ENCODE results near the gene XPO4. TPM values are rescaled to one million over a fixed set of nuclear protein-coding genes. Genes with fewer than 3 reads are reported as not detected.
"Not testable (repeated sequence)": the region's sequence is repeated elsewhere in the genome, so short reads cannot be mapped to it uniquely, and the experiment has no call there.

XPO4 gene
- total and polyA plus RNA-seq, 4 donors, result 2.5 to 12.5 (median 7.5) TPM

DNA sequence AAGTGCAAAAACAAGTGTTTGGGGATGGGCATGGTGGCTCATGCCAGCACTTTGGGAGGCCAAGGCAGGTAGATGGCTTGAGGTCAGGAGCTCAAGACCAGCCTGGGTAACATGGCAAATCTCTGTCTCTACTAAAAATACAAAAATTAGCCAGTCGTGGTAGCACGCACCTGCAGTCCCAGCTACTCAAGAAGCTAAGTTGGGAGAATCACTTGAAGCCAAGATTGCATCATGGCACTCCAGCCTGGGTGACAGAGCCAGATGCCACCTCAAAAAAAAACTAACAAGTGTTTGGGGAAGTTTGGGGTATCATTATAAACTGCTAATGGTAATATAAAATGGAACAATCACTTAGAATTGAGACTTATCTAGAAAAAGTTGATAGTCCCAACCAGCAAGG, 24.6 kb downstream of the XPO4 start:
- no peak for DNase-seq (ENCODE audit: low spot score)
- H3K27ac ChIP-seq (ENCODE audit: low read depth in 1 of 2, low read length in 2 of 2), result no peak overlapping the region
- H3K4me1 ChIP-seq (ENCODE audit: control insufficient read depth in 4 of 4, insufficient read depth in 4 of 4, low read length in 3 of 4), result peaks cover 0 to 2% (median 0%) of the 10 kb centered on the region in 4 donors
- no peak overlapping the region for H3K4me3 ChIP-seq (ENCODE audit: low read depth in 1 of 3, low read length in 3 of 3)
- H3K27me3 ChIP-seq (ENCODE audit: control insufficient read depth in 4 of 4, insufficient read depth in 4 of 4, low read length in 3 of 4), result no peaks in the 10 kb centered on the region
- no peaks in the 10 kb centered on the region for H3K9me3 ChIP-seq (ENCODE audit: control insufficient read depth in 4 of 4, low read length in 3 of 4)
- no peak overlapping the region for H3K9ac ChIP-seq (ENCODE audit: low read depth in 1 of 2, low read length in 2 of 2)
- no peaks in the 10 kb centered on the region for H3K36me3 ChIP-seq (ENCODE audit: control insufficient read depth in 4 of 4, insufficient read depth in 3 of 4, low read depth in 1 of 4, low read length in 3 of 4)
- 97% methylated on average over 2 of the region's 2 CpGs for WGBS
- TF ChIP-seq, protein P1, sequence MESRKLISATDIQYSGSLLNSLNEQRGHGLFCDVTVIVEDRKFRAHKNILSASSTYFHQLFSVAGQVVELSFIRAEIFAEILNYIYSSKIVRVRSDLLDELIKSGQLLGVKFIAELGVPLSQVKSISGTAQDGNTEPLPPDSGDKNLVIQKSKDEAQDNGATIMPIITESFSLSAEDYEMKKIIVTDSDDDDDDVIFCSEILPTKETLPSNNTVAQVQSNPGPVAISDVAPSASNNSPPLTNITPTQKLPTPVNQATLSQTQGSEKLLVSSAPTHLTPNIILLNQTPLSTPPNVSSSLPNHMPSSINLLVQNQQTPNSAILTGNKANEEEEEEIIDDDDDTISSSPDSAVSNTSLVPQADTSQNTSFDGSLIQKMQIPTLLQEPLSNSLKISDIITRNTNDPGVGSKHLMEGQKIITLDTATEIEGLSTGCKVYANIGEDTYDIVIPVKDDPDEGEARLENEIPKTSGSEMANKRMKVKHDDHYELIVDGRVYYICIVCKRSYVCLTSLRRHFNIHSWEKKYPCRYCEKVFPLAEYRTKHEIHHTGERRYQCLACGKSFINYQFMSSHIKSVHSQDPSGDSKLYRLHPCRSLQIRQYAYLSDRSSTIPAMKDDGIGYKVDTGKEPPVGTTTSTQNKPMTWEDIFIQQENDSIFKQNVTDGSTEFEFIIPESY (IDR thresholded peaks at IDR 0.05), result no peak
- TF ChIP-seq, protein P2, sequence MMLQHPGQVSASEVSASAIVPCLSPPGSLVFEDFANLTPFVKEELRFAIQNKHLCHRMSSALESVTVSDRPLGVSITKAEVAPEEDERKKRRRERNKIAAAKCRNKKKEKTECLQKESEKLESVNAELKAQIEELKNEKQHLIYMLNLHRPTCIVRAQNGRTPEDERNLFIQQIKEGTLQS (IDR thresholded peaks at IDR 0.05), result no peak
- TF ChIP-seq SP1 (IDR thresholded peaks at IDR 0.05), result no peak
- no peak for TF ChIP-seq RXRA (IDR thresholded peaks at IDR 0.05)
- TF ChIP-seq EGR1 (IDR thresholded peaks at IDR 0.05; ENCODE audit: low read depth in 2 of 2), result no peak
- no peak for TF ChIP-seq FOXA2 (IDR thresholded peaks at IDR 0.05)
- TF ChIP-seq, protein P3, sequence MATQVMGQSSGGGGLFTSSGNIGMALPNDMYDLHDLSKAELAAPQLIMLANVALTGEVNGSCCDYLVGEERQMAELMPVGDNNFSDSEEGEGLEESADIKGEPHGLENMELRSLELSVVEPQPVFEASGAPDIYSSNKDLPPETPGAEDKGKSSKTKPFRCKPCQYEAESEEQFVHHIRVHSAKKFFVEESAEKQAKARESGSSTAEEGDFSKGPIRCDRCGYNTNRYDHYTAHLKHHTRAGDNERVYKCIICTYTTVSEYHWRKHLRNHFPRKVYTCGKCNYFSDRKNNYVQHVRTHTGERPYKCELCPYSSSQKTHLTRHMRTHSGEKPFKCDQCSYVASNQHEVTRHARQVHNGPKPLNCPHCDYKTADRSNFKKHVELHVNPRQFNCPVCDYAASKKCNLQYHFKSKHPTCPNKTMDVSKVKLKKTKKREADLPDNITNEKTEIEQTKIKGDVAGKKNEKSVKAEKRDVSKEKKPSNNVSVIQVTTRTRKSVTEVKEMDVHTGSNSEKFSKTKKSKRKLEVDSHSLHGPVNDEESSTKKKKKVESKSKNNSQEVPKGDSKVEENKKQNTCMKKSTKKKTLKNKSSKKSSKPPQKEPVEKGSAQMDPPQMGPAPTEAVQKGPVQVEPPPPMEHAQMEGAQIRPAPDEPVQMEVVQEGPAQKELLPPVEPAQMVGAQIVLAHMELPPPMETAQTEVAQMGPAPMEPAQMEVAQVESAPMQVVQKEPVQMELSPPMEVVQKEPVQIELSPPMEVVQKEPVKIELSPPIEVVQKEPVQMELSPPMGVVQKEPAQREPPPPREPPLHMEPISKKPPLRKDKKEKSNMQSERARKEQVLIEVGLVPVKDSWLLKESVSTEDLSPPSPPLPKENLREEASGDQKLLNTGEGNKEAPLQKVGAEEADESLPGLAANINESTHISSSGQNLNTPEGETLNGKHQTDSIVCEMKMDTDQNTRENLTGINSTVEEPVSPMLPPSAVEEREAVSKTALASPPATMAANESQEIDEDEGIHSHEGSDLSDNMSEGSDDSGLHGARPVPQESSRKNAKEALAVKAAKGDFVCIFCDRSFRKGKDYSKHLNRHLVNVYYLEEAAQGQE (IDR thresholded peaks at IDR 0.05), result no peak
- TF ChIP-seq YY1 (IDR thresholded peaks at IDR 0.05), result no peak
- no peak for TF ChIP-seq GABPA (IDR thresholded peaks at IDR 0.05 in 1 of 2, conservative IDR thresholded peaks at IDR 0.05 in 1 of 2)
- TF ChIP-seq, protein P4, sequence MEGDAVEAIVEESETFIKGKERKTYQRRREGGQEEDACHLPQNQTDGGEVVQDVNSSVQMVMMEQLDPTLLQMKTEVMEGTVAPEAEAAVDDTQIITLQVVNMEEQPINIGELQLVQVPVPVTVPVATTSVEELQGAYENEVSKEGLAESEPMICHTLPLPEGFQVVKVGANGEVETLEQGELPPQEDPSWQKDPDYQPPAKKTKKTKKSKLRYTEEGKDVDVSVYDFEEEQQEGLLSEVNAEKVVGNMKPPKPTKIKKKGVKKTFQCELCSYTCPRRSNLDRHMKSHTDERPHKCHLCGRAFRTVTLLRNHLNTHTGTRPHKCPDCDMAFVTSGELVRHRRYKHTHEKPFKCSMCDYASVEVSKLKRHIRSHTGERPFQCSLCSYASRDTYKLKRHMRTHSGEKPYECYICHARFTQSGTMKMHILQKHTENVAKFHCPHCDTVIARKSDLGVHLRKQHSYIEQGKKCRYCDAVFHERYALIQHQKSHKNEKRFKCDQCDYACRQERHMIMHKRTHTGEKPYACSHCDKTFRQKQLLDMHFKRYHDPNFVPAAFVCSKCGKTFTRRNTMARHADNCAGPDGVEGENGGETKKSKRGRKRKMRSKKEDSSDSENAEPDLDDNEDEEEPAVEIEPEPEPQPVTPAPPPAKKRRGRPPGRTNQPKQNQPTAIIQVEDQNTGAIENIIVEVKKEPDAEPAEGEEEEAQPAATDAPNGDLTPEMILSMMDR (IDR thresholded peaks at IDR 0.05; ENCODE audit: low read depth, low read length, missing input control), result no peak
- no peak for TF ChIP-seq NR2F2 (IDR thresholded peaks at IDR 0.05)
- no peak for TF ChIP-seq TAF1 (conservative IDR thresholded peaks at IDR 0.05)
- TF ChIP-seq, protein P5, sequence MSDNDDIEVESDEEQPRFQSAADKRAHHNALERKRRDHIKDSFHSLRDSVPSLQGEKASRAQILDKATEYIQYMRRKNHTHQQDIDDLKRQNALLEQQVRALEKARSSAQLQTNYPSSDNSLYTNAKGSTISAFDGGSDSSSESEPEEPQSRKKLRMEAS (IDR thresholded peaks at IDR 0.05), result no peak
- no peak for TF ChIP-seq RAD21 (IDR thresholded peaks at IDR 0.05)
- no peak for TF ChIP-seq HNF4A (conservative IDR thresholded peaks at IDR 0.05)

DNA sequence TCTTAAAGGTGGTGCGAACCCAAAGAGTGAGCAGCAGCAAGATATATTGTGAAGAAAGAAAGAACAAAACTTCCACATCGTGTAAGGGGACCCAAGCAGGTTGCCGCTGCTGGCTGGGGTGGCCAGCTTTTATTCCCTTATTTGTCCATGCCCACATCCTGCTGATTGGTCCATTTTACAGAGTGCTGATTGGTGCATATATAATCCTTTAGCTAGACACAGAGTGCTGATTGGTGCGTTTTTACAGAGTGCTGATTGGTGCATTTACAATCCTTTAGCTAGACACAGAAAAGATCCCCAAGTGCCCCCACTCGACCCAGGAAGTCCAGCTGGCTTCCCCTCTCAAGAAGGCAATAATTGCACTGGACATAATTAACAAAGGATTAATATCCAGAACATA, 25.7 kb downstream of the XPO4 start:
- not testable (repeated sequence) for H3K4me1 ChIP-seq (ENCODE audit: control insufficient read depth in 4 of 4, insufficient read depth in 4 of 4, low read length in 3 of 4); DNase-seq (ENCODE audit: low spot score); H3K4me3 ChIP-seq (ENCODE audit: low read depth in 1 of 3, low read length in 3 of 3); H3K36me3 ChIP-seq (ENCODE audit: control insufficient read depth in 4 of 4, insufficient read depth in 3 of 4, low read depth in 1 of 4, low read length in 3 of 4); H3K27me3 ChIP-seq (ENCODE audit: control insufficient read depth in 4 of 4, insufficient read depth in 4 of 4, low read length in 3 of 4); H3K9ac ChIP-seq (ENCODE audit: low read depth in 1 of 2, low read length in 2 of 2); H3K9me3 ChIP-seq (ENCODE audit: control insufficient read depth in 4 of 4, low read length in 3 of 4); H3K27ac ChIP-seq (ENCODE audit: low read depth in 1 of 2, low read length in 2 of 2)
- 98% methylated on average over 5 of the region's 5 CpGs for WGBS

DNA sequence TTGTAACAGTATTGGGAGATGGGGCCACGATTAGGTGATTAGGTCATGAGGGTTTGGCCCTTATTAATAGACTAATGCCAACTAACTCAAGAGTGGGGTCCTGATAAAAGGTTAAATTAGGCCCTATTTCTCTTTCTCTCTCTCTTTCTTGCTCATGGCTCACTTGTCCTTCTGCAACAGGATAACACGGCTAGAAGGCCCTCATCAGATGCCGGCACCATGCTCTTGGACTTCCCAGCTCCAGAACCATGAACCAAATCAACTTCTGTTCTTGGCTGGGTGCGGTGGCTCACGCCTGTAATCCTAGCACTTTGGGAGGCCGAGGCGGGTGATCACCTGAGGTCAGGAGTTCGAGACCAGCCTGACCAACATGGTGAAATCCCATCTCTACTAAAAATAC, 28.1 kb downstream of the XPO4 start:
- H3K27me3 ChIP-seq (ENCODE audit: control insufficient read depth in 4 of 4, insufficient read depth in 4 of 4, low read length in 3 of 4); H3K27ac ChIP-seq (ENCODE audit: low read depth in 1 of 2, low read length in 2 of 2); DNase-seq (ENCODE audit: low spot score); H3K4me1 ChIP-seq (ENCODE audit: control insufficient read depth in 4 of 4, insufficient read depth in 4 of 4, low read length in 3 of 4); H3K9me3 ChIP-seq (ENCODE audit: control insufficient read depth in 4 of 4, low read length in 3 of 4); H3K9ac ChIP-seq (ENCODE audit: low read depth in 1 of 2, low read length in 2 of 2); H3K4me3 ChIP-seq (ENCODE audit: low read depth in 1 of 3, low read length in 3 of 3); H3K36me3 ChIP-seq (ENCODE audit: control insufficient read depth in 4 of 4, insufficient read depth in 3 of 4, low read depth in 1 of 4, low read length in 3 of 4): not testable (repeated sequence)
- 93% methylated on average over 8 of the region's 8 CpGs for WGBS
